Natural killer cell (primary cell): ENCODE data around the gene SEL1L2. TPM values are rescaled to one million over a fixed set of nuclear protein-coding genes. Genes with fewer than 3 reads are reported as not detected.
A peak's percentile ranks its signal among the peaks of the same experiment; 100 is the strongest.

Source experiments
- ATAC-seq, 3 donors: fragments of 150-1000 bp in 2 of 3; fragments of 200-7000 bp in 1 of 3; cut with Tn5 transposase; 1 replicate in 1 of 3; 2 replicates in 2 of 3; pipeline ENCODE4 v1.10.0; 2021; ENCODE audit warnings: mild to moderate bottlenecking in 2 of 3, moderate library complexity in 2 of 3
- DNase-seq, 2 donors: peaks; one replicate each; pipeline versions ENCODE4 v3.0.0 to v3.0.0-alpha.2; 2013 to 2021; ENCODE audit warnings: mixed read lengths in 1 of 2
- H3K27ac ChIP-seq: one replicate; pipeline ENCODE4 v1.5.1; 2013; ENCODE audit warnings: mild to moderate bottlenecking, low read length
- H3K27me3 ChIP-seq: one replicate; pipeline ENCODE4 v1.6.1; 2013; ENCODE audit warnings: low read length; ENCODE audit not compliant: control insufficient read depth, insufficient read depth
- H3K36me3 ChIP-seq: one replicate; pipeline ENCODE4 v1.6.1; 2013; ENCODE audit warnings: low read length; ENCODE audit not compliant: control insufficient read depth, insufficient read depth
- H3K4me1 ChIP-seq: one replicate; pipeline ENCODE4 v1.6.1; 2013; ENCODE audit warnings: low read length; ENCODE audit not compliant: control insufficient read depth, insufficient read depth
- H3K4me3 ChIP-seq: one replicate; pipeline ENCODE4 v1.5.1; 2013; ENCODE audit warnings: low read length
- H3K9me3 ChIP-seq: one replicate; pipeline ENCODE4 v1.6.1; 2013; ENCODE audit warnings: low read length; ENCODE audit not compliant: control insufficient read depth, insufficient read depth
- H3K27ac Mint-ChIP-seq, 2 donors: one replicate each; pipeline ENCODE4 v1.8.0; 2022; ENCODE audit warnings: mild to moderate bottlenecking in 2 of 2, mixed read lengths in 2 of 2, moderate library complexity in 1 of 2
- H3K27me3 Mint-ChIP-seq, 2 donors: one replicate each; pipeline ENCODE4 v1.8.0; 2022; ENCODE audit warnings: low read depth in 2 of 2, mixed read lengths in 2 of 2
- H3K36me3 Mint-ChIP-seq: one replicate; pipeline ENCODE4 v1.8.0; 2022; ENCODE audit warnings: mixed read lengths
- H3K4me1 Mint-ChIP-seq, 2 donors: one replicate each; pipeline ENCODE4 v1.8.0; 2022; ENCODE audit warnings: mixed read lengths in 2 of 2
- H3K4me3 Mint-ChIP-seq: one replicate; pipeline ENCODE4 v1.8.0; 2022; ENCODE audit warnings: mild to moderate bottlenecking, moderate library complexity, mixed read lengths
- H3K9me3 Mint-ChIP-seq, 2 donors: one replicate each; pipeline ENCODE4 v1.8.0; 2022; ENCODE audit warnings: mixed read lengths in 2 of 2
- CTCF ChIP-seq: fragments of 200-600 bp; IDR thresholded peaks from one replicate; pipeline ENCODE4 v1.8.0; 2022; ENCODE audit warnings: antibody characterized with exemption
- WGBS: methylation state at CpG from one replicate; pipeline ENCODE4 v1.1.7; 2013; ENCODE audit warnings: missing lambda C conversion rate; ENCODE audit not compliant: insufficient coverage; 5-methylcytosine and 5-hydroxymethylcytosine counted together
- intact Hi-C: fragments of 100-400 bp; cut with micrococcal nuclease; formaldehyde crosslinking; loops from one replicate; pipeline ENCODE4 v1.14.2; 2022
- total RNA-seq, 4 donors: library from RNA; stranded (reverse); fragments of 120-200 nt in 1 of 4; gene quantifications; one replicate each; pipeline versions ENCODE4 v1.2.3 to v1.2.4, GENCODE V29; 2013 to 2022

Gene SEL1L2
- total RNA-seq, 3 donors from 2014 or later (not counting 1 experiment from before 2014, with no cell fraction given), result not detected

- Histone ChIP-seq H3K36me3 (peaks cover 12% of the 10 kb centered on the region), H3K27me3 (no peaks in the 10 kb centered on the region), H3K4me1 (no peaks in the 10 kb centered on the region), H3K27ac (no peak overlapping the region), H3K9me3 (no peaks in the 10 kb centered on the region), H3K4me3 (no peak overlapping the region)
- Mint-ChIP-seq H3K4me1 (peaks cover 0 to 5% of the 10 kb centered on the region in 2 donors), H3K4me3 (no peak overlapping the region), H3K27me3 (peaks cover 0 to 3% of the 10 kb centered on the region in 2 donors), H3K9me3 (no peaks in the 10 kb centered on the region), H3K27ac (no peak overlapping the region), H3K36me3 (peaks cover 9% of the 10 kb centered on the region)
- no peak for DNase-seq
- WGBS, result 98% methylated on average over 7 of the region's 7 CpGs
- no peak for ATAC-seq
- intact Hi-C loops, result loop anchor here (2.0 kb wide), 1 partner anchor 233 kb away; no protein-coding TSS in a partner anchor
- TF ChIP-seq CTCF, result no peak
Measured at GRCh38 chr20:13821876-13822275, 168.5 kb downstream of the SEL1L2 start.

GRCh38 chr20:13819885-13820645 lies 170.3 kb downstream of the SEL1L2 start:
- Histone ChIP-seq H3K36me3 (peaks cover 19% of the 10 kb centered on the region), H3K4me3 (no peak overlapping the region), H3K27ac (no peak overlapping the region), H3K27me3 (no peaks in the 10 kb centered on the region), H3K4me1 (no peaks in the 10 kb centered on the region), H3K9me3 (no peaks in the 10 kb centered on the region)
- peak in 2 of 3 donors; percentile 49 to 64 for ATAC-seq
- intact Hi-C loops, result loop anchor here (2.0 kb wide), 1 partner anchor 235 kb away; no protein-coding TSS in a partner anchor
- WGBS, result 57% methylated on average over 5 of the region's 5 CpGs
- no peaks in the 10 kb centered on the region for H3K9me3 Mint-ChIP-seq
- TF ChIP-seq CTCF, result peak; percentile 74
- H3K27ac Mint-ChIP-seq, result no peak overlapping the region
- H3K27me3 Mint-ChIP-seq, result no peaks in the 10 kb centered on the region
- peak in 1 of 2 donors; percentile 60 for DNase-seq
- peaks cover 9% of the 10 kb centered on the region for H3K36me3 Mint-ChIP-seq
- no peak overlapping the region for H3K4me3 Mint-ChIP-seq
- peaks cover 0 to 5% of the 10 kb centered on the region in 2 donors for H3K4me1 Mint-ChIP-seq

- no peak for DNase-seq
- no peaks in the 10 kb centered on the region for H3K4me1 ChIP-seq
- H3K27ac ChIP-seq, result no peak overlapping the region
- no peak overlapping the region for H3K4me3 ChIP-seq
- peaks cover 17% of the 10 kb centered on the region for H3K36me3 Mint-ChIP-seq
- TF ChIP-seq CTCF, result no peak
- H3K4me1 Mint-ChIP-seq, result no peaks in the 10 kb centered on the region
- H3K9me3 Mint-ChIP-seq, result no peaks in the 10 kb centered on the region
- no peaks in the 10 kb centered on the region for H3K27me3 Mint-ChIP-seq
- H3K9me3 ChIP-seq, result no peaks in the 10 kb centered on the region
- no peak overlapping the region for H3K27ac Mint-ChIP-seq
- H3K4me3 Mint-ChIP-seq, result no peak overlapping the region
- H3K27me3 ChIP-seq, result no peaks in the 10 kb centered on the region
- peaks cover 42% of the 10 kb centered on the region for H3K36me3 ChIP-seq
- ATAC-seq, result no peak
- intact Hi-C loops, result no loop called here
Measured at GRCh38 chr20:13817342-13817741, 173.1 kb downstream of the SEL1L2 start.
